Measurements from ENCODE around the gene PSMD3.
"Not testable (repeated sequence)": the region's sequence is repeated elsewhere in the genome, so short reads cannot be mapped to it uniquely, and the experiment has no call there.

Gene PSMD3

DNA sequence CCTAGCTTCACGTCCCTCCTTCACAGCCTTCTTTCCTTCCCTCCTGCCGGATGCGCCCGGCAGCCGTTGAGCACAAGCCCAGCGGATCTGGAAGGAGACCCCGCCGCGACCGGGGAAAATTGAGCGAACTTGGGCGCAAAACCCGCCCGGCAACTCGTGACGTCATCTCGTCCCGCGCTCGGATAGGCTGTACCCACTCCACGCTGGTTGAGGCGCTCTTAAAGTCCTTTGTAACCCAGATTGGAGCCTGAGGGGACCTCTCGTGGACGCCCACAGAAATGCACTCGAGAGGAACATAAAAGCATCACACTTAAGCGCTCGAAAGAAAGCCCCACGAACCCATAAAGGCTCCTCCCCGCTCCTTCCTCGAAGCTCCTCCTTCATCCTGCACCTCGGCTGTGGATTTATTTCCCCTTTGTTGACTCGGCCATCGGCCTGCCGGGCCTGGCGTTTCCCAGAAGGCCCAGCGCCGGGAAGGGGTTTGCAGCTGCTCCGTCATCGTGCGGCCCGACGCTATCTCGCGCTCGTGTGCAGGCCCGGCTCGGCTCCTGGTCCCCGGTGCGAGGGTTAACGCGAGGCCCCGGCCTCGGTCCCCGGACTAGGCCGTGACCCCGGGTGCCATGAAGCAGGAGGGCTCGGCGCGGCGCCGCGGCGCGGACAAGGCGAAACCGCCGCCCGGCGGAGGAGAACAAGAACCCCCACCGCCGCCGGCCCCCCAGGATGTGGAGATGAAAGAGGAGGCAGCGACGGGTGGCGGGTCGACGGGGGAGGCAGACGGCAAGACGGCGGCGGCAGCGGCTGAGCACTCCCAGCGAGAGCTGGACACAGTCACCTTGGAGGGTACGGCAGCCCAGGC, at the start of gene PSMD3:
PSMD3 (plus strand) TSS at position 457 of the 856 bp plus-strand sequence; CDS start at position 621, 164 bp downstream.
- peak; percentile 99 for DNase-seq

GRCh38 chr17:39933912-39934311, 46.7 kb upstream of the PSMD3 start:
- no peak for DNase-seq

- no peak for DNase-seq
These were observed 46.3 kb upstream of the PSMD3 start for GRCh38 chr17:39934324-39934723.

- no peak for DNase-seq
These were observed 44.7 kb upstream of the PSMD3 start for GRCh38 chr17:39935909-39936308.

GRCh38 chr17:39937447-39937846, 43.2 kb upstream of the PSMD3 start:
- no peak for DNase-seq

DNA sequence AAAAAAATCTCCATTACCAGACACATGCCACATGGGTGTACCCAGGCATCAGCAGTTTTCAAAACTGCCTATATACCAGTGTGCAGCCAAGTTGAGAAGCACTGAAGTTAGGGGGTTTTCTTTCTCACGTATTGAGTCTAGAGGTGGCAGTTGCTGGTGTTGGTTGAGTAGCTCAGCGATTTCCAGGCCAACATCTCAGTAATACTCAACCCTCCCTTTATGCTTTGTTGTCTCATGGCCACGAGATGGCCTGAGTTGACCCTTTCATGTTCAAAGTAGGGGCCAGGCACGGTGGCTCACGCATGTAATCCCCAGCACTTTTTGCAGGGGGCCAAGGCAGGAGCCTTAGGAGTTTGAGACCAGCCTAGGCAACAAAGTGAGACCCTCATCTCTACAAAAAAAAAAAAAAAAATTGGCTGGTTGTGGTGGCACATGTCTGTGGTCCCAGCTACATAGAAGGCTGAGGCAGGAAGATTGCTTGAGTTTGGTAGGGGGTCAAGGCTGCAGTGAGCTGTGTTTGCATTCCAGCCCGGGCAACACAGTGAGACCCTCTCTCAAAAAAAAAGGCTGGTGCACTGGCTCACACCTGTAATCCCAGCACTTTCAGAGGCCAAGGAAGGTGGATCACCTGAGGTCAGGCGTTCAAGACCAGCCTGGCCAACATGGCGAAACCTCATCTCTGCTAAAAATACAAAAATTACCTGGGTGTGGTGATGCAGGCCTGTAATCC, 42.3 kb upstream of the PSMD3 start:
- no peak for DNase-seq

- DNase-seq, result no peak
These were observed 41.5 kb upstream of the PSMD3 start for GRCh38 chr17:39939106-39939505.

- peak; percentile 15 for DNase-seq
These were observed 40.8 kb upstream of the PSMD3 start for GRCh38 chr17:39939588-39940419.

GRCh38 chr17:39943702-39944392, 36.8 kb upstream of the PSMD3 start:
- no peak for DNase-seq

GRCh38 chr17:39944393-39944711, 36.3 kb upstream of the PSMD3 start:
- DNase-seq, result no peak

GRCh38 chr17:39946551-39947330, 33.9 kb upstream of the PSMD3 start:
- DNase-seq, result no peak

DNA sequence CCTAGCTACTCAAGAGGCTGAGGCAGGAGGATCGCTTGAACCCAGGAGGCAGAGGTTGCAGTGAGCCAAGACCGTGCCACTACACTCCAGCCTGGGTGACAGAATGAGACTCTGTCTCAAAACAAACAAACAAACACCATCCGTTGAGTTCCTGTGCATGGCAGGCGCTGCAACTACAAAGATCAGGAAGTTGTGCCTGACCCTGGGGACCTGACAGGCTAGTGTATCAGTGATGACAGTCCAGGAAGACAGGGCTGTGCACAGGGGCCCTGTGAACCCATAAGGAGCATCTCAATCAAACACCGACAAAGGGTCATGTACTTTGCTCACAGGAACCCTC, 32.1 kb upstream of the PSMD3 start:
- DNase-seq, result not testable (repeated sequence)

GRCh38 chr17:39949028-39949427, 31.6 kb upstream of the PSMD3 start:
- DNase-seq, result no peak

- no peak for DNase-seq
These were observed 29.7 kb upstream of the PSMD3 start for GRCh38 chr17:39950871-39951348.

DNA sequence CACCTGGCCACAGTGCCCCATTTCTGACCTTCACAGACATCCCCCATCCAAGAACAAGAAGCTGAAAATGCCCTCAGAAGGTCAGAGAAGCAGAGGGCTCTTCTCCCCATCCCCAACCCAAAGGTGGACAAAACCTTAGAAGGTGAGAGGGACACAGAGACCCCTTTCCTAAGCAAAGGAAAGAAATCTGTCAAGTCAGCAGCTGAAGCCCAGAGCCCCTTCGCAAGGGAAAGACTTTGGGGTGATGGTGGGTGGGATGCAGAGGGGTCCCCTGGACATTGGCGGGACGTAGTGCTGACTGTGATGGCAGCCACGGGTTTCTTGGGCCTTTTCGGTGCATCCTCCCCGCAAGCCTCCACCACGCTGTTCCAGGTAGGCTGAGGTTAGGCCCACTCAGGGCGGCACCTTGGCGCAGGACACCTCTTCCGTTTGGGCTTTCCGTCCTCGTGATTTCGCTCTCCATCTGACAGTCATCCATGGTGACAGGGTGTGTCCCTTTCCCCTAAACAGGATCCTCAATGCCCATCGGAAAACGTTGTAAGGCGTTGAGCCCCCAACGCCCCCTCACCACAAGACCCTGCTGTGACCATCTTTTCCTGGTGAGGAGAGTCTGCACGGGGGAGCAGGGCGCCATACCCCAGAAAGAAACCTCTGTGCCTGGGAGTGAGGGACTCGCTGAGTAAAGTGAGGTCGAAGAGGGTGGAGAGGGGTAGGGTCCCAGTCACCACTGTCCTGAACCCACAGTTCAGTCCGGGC, 28.5 kb upstream of the PSMD3 start:
- DNase-seq, result no peak

DNA sequence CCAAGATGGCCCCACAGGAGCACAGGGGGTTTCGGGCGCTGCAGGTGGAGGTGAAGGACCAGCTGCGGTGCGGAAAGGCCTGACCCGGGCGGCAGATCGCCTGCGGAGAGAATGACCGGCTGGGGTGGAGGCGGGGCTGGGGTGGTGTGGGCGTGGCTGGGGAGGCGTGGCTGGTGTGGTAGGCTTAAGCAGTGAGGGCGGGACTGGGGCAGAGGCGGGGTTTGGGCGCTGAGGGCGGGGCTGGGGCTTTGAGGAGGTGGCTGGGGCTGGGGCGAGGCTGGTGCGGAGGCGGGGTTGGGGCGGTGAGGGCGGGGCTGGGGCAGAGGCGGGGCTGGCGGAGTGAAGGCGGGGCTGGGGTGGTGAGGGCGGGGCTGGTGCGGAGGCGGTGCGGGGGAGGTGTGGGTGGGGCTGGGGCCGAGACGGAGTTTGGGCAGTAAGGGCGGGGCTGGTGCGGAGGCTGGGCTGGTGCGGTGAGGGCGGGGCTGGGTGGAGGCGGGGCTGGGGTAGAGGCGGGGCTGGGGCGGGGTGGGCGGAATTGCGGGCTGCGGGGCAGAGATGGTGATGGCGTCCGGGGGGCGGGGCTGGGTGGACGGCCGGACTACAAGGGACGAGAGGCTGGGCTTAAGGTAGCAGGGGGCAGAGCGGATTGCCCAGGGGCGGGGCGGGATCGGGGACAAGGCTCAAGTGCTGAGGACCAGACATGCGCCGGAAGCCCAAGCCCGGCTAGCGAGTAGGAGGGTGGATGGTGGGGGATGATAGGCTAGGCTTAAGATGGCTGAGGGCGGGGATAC, 27.7 kb upstream of the PSMD3 start:
- DNase-seq, result peak; percentile 99

GRCh38 chr17:39953471-39953888, 27.1 kb upstream of the PSMD3 start:
- DNase-seq, result no peak

- DNase-seq, result no peak
These were observed 25.7 kb upstream of the PSMD3 start for GRCh38 chr17:39954876-39955275.

DNA sequence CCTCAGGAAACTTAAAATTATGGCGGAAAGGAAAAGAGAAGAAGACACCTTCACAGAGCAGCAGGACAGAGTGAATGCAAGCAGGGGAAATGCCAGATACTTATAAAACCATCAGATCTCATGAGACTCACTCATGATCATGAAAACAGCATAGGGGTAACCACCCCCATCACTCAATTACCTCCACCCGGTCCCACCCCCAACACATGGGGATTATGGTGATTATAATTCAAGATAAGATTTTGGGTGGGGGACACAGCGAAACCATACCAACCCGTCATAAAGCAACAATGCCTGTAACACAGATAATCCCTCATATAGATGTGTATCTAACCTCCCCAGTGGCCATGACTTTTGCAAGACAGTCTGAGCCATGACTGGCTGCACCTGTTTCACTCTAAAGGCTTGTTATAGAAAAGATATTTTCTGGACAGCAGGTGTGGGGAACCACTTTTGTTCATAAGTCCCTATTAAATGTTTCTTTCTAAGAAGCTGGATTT, 24.8 kb upstream of the PSMD3 start:
- DNase-seq, result no peak

DNA sequence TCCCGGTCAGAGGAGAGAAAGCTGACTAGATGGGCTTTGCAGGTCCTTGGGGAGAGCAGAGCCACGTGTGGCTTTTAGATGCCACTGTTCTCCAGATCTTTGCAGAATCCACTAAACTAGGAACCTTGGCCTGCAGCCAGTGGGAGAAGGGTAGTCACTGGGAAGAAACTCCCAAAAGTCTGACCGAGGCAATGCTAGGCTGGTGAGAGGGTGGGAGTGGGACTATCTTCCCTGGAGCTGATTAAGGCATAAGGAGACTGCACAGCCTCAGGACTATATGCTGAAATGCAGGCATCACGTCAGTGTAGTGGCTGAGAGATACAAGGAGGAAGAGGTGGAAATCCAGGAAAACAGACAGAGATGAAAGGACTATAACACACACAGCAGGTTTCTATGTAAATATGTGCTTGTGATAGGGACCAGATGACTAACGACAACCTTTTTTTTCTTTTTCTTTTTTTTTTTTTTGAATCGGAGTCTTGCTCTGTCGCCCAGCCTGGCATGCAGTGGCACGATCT, 20.0 kb upstream of the PSMD3 start:
- DNase-seq, result peak; percentile 23
